GM06990 (cell line): ENCODE results near the gene DAPK1.

Experiments used
- DNase-seq: peaks from one replicate; pipeline ENCODE4 v3.0.0-alpha.2; 2011; ENCODE audit not compliant: insufficient read length; ENCODE audit errors: extremely low read depth
- H3K27me3 ChIP-seq: replicated peaks from 2 replicates; pipeline ENCODE4 v1.6.0; 2011; ENCODE audit warnings: low read length; ENCODE audit not compliant: control insufficient read depth, insufficient read depth
- H3K36me3 ChIP-seq: 2 replicates; pipeline ENCODE4 v1.5.1; 2011; ENCODE audit warnings: low read length; ENCODE audit not compliant: control insufficient read depth, insufficient read depth
- H3K4me3 ChIP-seq: replicated peaks from 2 replicates; pipeline ENCODE4 v1.5.1; 2011; ENCODE audit warnings: low read depth, mild to moderate bottlenecking, control low read depth, low read length
- TF ChIP-seq, protein P1 (sequence below): IDR thresholded peaks from 2 replicates; pipeline ENCODE4 v1.5.1; 2011; ENCODE audit warnings: low read length, control low read depth, mild to moderate bottlenecking, inconsistent platforms; ENCODE audit not compliant: insufficient read depth, poor library complexity, severe bottlenecking

The DAPK1 gene

DNA sequence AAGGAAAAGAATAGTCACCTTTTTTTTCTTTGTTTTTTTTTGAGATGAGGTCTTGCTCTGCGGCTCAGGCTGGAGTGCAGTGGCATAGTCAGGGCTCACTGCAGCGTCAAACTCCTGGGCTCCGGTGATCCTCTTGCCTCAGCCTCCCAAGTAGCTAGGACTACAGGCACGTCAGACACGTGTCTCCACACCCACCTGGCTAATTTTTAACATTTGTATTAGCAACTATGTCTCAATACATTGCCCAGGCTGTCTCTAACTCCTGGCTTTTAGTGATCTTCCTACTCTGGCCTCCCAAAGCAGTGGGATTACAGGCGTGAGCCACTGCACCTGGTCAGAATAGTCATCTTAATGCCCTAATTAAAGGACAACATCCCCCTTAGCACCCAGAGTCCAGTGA, 173.8 kb downstream of the DAPK1 start:
- H3K4me3 ChIP-seq = no peak overlapping the region
- TF ChIP-seq, protein P1, sequence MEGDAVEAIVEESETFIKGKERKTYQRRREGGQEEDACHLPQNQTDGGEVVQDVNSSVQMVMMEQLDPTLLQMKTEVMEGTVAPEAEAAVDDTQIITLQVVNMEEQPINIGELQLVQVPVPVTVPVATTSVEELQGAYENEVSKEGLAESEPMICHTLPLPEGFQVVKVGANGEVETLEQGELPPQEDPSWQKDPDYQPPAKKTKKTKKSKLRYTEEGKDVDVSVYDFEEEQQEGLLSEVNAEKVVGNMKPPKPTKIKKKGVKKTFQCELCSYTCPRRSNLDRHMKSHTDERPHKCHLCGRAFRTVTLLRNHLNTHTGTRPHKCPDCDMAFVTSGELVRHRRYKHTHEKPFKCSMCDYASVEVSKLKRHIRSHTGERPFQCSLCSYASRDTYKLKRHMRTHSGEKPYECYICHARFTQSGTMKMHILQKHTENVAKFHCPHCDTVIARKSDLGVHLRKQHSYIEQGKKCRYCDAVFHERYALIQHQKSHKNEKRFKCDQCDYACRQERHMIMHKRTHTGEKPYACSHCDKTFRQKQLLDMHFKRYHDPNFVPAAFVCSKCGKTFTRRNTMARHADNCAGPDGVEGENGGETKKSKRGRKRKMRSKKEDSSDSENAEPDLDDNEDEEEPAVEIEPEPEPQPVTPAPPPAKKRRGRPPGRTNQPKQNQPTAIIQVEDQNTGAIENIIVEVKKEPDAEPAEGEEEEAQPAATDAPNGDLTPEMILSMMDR = no peak
- peaks cover 20% of the 10 kb centered on the region for H3K36me3 ChIP-seq
- DNase-seq = no peak
- H3K27me3 ChIP-seq = no peaks in the 10 kb centered on the region

DNA sequence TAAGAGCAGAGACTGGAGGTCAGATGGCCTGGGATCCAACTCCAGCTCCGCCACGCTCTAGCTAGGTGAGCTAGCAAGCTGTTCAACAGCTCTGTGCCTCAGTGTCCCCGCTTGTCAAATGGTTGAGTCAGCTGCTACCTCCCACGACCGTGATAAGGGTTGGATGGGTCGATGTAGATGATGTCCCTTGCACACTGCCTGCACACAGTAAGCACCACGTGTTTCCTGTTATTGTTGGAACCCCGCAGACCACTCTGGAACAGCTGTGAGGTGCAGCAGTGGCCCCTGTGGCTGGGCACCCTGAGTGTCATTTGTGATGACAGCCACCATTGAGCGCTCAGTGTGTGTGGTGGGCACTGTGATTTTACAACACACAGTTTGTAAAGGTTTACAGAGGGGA, 174.3 kb downstream of the DAPK1 start:
- H3K4me3 ChIP-seq = no peak overlapping the region
- DNase-seq = no peak
- TF ChIP-seq, protein P1 = no peak
- H3K27me3 ChIP-seq = no peaks in the 10 kb centered on the region
- H3K36me3 ChIP-seq = peaks cover 20% of the 10 kb centered on the region

DNA sequence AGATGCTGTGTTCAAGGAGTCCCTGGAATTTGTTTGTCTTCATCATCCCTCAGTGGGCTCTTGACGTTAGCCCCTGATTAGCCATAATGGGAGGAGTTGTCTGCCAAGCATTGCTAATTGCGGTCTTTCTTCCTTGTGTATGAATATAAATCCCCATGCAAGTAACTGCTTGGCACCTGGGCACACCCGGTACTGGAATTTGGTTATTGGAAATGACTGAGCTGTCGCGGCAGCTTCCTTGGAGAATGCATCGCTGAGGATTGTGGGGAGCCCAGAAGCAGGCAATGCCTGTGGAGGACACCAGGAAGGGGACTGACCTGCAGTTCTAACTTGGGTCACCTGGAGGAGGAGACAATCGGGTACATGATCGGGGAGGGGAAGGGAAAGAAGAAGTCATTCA, 174.9 kb downstream of the DAPK1 start:
- Histone ChIP-seq H3K36me3 (peaks cover 18% of the 10 kb centered on the region), H3K27me3 (no peaks in the 10 kb centered on the region), H3K4me3 (no peak overlapping the region)
- no peak for DNase-seq
- TF ChIP-seq, protein P1 = no peak

DNA sequence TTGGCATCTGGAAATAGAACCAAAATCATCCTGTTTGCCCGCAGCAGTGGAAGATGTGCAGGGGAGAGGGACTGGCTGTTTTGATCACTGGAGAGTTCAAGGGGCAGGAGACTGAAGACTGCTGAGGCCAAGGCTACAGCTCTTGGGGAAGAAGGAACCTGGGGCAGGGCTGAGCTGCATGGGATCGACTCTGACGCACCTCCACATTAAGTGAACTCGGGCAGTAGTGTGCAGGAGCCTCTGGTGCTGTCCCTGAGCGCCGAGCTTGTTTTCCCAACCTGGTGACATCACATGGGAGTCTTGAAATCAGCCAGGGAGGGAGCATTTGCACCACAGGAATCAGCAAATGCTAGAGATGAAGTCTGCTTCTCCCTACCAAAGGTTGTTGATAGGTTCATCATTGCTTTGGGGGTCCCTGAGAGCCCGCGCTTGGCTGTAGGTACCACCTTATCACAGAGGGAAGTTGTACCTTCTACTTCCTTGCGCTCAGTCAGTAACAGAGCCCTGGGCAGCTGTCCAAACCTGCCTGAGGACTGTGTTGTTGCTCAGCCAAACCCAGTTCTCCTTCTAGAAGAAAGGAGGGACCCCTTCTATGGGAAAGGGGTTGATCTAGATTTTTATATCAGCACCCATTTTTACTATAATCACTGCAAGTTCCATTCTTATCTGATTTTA, 175.9 kb downstream of the DAPK1 start:
- Histone ChIP-seq H3K36me3 (peaks cover 18% of the 10 kb centered on the region), H3K27me3 (no peaks in the 10 kb centered on the region), H3K4me3 (no peak overlapping the region)
- TF ChIP-seq, protein P1 = no peak
- DNase-seq = no peak

DNA sequence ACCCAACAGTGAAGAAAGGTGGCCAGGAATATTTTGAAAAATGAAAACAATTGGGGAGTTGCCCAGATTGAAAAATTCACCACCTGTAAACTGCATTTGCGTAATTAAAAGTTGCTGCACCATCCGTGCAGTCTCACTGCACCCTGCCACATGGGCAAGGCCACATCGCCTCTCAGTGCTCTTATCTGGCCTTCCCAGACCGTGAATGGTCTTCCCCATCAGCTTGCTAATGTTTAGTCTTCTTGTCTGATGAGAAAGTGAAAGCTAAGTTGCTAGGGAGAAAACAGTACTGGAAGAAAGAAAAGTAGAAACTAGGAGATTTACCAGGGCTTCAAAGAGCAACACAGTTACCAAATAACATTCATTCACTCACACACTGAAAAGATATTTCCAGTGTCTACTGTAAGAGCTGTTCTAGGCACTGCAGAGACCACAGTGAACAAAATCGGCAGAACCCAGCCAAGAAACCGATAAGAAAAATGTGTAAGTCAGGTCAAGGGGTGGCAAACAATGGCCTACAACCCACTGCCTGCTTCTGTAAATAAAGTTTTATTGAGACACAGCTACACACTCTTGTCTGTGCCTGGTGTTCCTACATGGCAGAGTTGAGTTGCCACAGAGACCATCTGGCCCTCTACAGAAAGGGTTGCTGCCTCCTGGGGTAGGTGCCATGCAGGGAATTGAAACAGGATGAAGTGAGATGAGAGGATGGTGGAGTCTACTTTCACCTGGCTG, 177.1 kb downstream of the DAPK1 start:
- TF ChIP-seq, protein P1 = no peak
- peaks cover 20% of the 10 kb centered on the region for H3K36me3 ChIP-seq

More for the DNA sequence above, 177.1 kb downstream of the DAPK1 start:
- Histone ChIP-seq H3K4me3 (no peak overlapping the region), H3K27me3 (no peaks in the 10 kb centered on the region)
- DNase-seq = no peak
